Measurements from ENCODE around the gene KLHL11. TPM values are rescaled to one million over a fixed set of nuclear protein-coding genes. Genes with fewer than 3 reads are reported as not detected.

Gene KLHL11
- total and polyA plus RNA-seq, 2 of the 8 experiments (the other 6 are each of a cell fraction or from before 2014, with no cell fraction given) = 4.2 to 13.7 TPM

- peaks cover 16% of the 10 kb centered on the region for H3K79me1 ChIP-seq (ENCODE audit: low read depth, low read length)
- 2% methylated on average over 24 of the region's 35 CpGs; no CpG with 5 or more reads in 1 of the 2 experiments for WGBS, 2 experiments (ENCODE audit: extremely low coverage in 1 of 2, insufficient coverage in 1 of 2, insufficient read length in 1 of 2, insufficient replicate concordance in 2 of 2, low coverage in 1 of 2, low lambda C conversion rate in 2 of 2, missing lambda C conversion rate in 1 of 2)
- ChIA-PET POLR2A (ENCODE audit: partially characterized antibody) (interaction anchor here (0.7 to 4.2 kb wide), 16 partner anchors 9 to 122 kb away, joined by 4 to 40 read pairs (median 8); partner anchors contain the start of genes ACLY, HAP1 and JUP), CTCF (ENCODE audit: partially characterized antibody) (interaction anchor here (0.6 to 4.8 kb wide), 16 partner anchors 9 to 1296 kb away, joined by 3 to 46 read pairs (median 7); partner anchors contain the start of gene JUP)
- no peak within 1 kb of the TSS for H3K23ac ChIP-seq (ENCODE audit: insufficient read length)
- peak within 1 kb of the TSS; percentile 98 for H3K4ac ChIP-seq (replicated peaks; ENCODE audit: insufficient read length, low read depth, low read length)
- peak within 1 kb of the TSS; percentile 99; the same call in 1 of the 2 replicates for H2BK12ac ChIP-seq (ENCODE audit: low read depth, low read length)
- H3K9ac ChIP-seq (replicated peaks in 1 of 4; ENCODE audit: extremely low read depth in 1 of 4, low read depth in 3 of 4, low read length in 3 of 4) = peak within 1 kb of the TSS; percentile 41 to 66 (median 50)
- H2BK120ac ChIP-seq (replicated peaks; ENCODE audit: low read depth, low read length) = peak within 1 kb of the TSS; percentile 76
- H4K20me1 ChIP-seq (replicated peaks in 1 of 2; ENCODE audit: control insufficient read depth in 1 of 2, insufficient read depth in 2 of 2, low read length in 2 of 2) = peaks cover 0 to 14% of the 10 kb centered on the region in 2 experiments
- H4K5ac ChIP-seq (ENCODE audit: insufficient read length, low read depth, low read length) = peak within 1 kb of the TSS; percentile 94
- 0 out of 2 replicates have a peak within 1 kb of the TSS, but pooled peaks have one; percentile 47 for H2AK5ac ChIP-seq (ENCODE audit: low read depth, low read length)
- peak within 1 kb of the TSS; percentile 98 for H4K91ac ChIP-seq (replicated peaks; ENCODE audit: insufficient read length, low read length)
- peaks cover 21% of the 10 kb centered on the region for H3K23me2 ChIP-seq (ENCODE audit: low read depth, low read length)
- H3K4me3 ChIP-seq (ENCODE audit: extremely low read depth in 1 of 4, insufficient read depth in 2 of 4, low read depth in 3 of 4, low read length in 4 of 4) = peak within 1 kb of the TSS; percentile 70 to 94 (median 81)
- peak within 1 kb of the TSS; percentile 94 to 95 for H3K4me2 ChIP-seq (ENCODE audit: insufficient read depth in 1 of 2, low read depth in 2 of 2, low read length in 2 of 2)
- H3K27ac ChIP-seq (ENCODE audit: low read depth, low read length) = no peak within 1 kb of the TSS
- peaks cover 0 to 4% of the 10 kb centered on the region in 2 experiments; a peak in 1 of 4 replicates for H3K9me3 ChIP-seq (ENCODE audit: insufficient read depth in 2 of 2, low read depth in 1 of 2, low read length in 1 of 2)
- H2BK20ac ChIP-seq (ENCODE audit: low read length) = peak within 1 kb of the TSS; percentile 86; the same call in 1 of the 2 replicates
- H3K36me3 ChIP-seq (ENCODE audit: control insufficient read depth in 2 of 4, insufficient read depth in 4 of 4, low read length in 3 of 4) = no peaks in the 10 kb centered on the region; a peak in 1 of 8 replicates
- peaks cover 0 to 35% of the 10 kb centered on the region in 2 experiments; a peak in 2 of 4 replicates for H3K79me2 ChIP-seq (ENCODE audit: control insufficient read depth in 1 of 2, insufficient read depth in 2 of 2, low read length in 2 of 2)
- H3K56ac ChIP-seq (replicated peaks; ENCODE audit: insufficient read length, low read depth, low read length) = peak within 1 kb of the TSS; percentile 36
- peak within 1 kb of the TSS; percentile 91; the same call in 1 of the 2 replicates for H2BK5ac ChIP-seq (ENCODE audit: low read depth, low read length)
- FAIRE-seq (no peak), DNase-seq (ENCODE audit: low read depth in 1 of 2, low spot score in 2 of 2) (peak; percentile 80 to 91)
- H2AFZ ChIP-seq (ENCODE audit: low read length) = peak within 1 kb of the TSS; percentile 82; the same call in 1 of the 2 replicates
- peaks cover 0 to 23% (median 7%) of the 10 kb centered on the region in 4 experiments; a peak in 6 of 7 replicates for H3K4me1 ChIP-seq (replicated peaks in 1 of 4; ENCODE audit: control insufficient read depth in 3 of 4, insufficient read depth in 4 of 4, low read length in 3 of 4)
- H4K8ac ChIP-seq (ENCODE audit: extremely low read depth, insufficient read depth, low read length) = no peak within 1 kb of the TSS; the same call in 1 of the 2 replicates
- H3K18ac ChIP-seq (ENCODE audit: extremely low read depth, low read length) = peak within 1 kb of the TSS; percentile 99
- H2BK15ac ChIP-seq (ENCODE audit: low read length) = peak within 1 kb of the TSS; percentile 100
- H3K27me3 ChIP-seq (replicated peaks in 1 of 4; ENCODE audit: control insufficient read depth in 3 of 4, extremely low read depth in 1 of 4, insufficient read depth in 3 of 4, low read length in 3 of 4) = peaks cover 0 to 6% (median 3%) of the 10 kb centered on the region in 4 experiments; a peak in 4 of 7 replicates
- peak within 1 kb of the TSS; percentile 37 for H3K14ac ChIP-seq (ENCODE audit: insufficient read length)
- TF ChIP-seq SP2 (IDR thresholded peaks at IDR 0.05; ENCODE audit: low read length) (no peak), TEAD4 (IDR thresholded peaks at IDR 0.05; ENCODE audit: low read depth, low read length) (no peak), RAD21 (IDR thresholded peaks at IDR 0.05 in 1 of 2, conservative IDR thresholded peaks at IDR 0.05 in 1 of 2; ENCODE audit: low read depth in 2 of 2, low read length in 2 of 2) (no peak), KDM4A (IDR thresholded peaks at IDR 0.05; ENCODE audit: low read depth, low read length, severe bottlenecking) (peak; percentile 59), GTF2F1 (IDR thresholded peaks at IDR 0.05; ENCODE audit: borderline replicate concordance, low read depth, low read length) (no peak), EZH2 (IDR thresholded peaks at IDR 0.05; ENCODE audit: low read depth, low read length, severe bottlenecking) (no peak)
- TF ChIP-seq, protein P1, sequence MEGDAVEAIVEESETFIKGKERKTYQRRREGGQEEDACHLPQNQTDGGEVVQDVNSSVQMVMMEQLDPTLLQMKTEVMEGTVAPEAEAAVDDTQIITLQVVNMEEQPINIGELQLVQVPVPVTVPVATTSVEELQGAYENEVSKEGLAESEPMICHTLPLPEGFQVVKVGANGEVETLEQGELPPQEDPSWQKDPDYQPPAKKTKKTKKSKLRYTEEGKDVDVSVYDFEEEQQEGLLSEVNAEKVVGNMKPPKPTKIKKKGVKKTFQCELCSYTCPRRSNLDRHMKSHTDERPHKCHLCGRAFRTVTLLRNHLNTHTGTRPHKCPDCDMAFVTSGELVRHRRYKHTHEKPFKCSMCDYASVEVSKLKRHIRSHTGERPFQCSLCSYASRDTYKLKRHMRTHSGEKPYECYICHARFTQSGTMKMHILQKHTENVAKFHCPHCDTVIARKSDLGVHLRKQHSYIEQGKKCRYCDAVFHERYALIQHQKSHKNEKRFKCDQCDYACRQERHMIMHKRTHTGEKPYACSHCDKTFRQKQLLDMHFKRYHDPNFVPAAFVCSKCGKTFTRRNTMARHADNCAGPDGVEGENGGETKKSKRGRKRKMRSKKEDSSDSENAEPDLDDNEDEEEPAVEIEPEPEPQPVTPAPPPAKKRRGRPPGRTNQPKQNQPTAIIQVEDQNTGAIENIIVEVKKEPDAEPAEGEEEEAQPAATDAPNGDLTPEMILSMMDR (IDR thresholded peaks at IDR 0.05; ENCODE audit: control extremely low read depth in 1 of 3, insufficient read depth in 1 of 3, low read depth in 1 of 3, low read length in 3 of 3) = 0 out of 4 replicates have a peak, but pooled peaks of 1 of the 3 experiments have one; percentile 3
Observed at GRCh38 chr17:41812381-41813151, 52.7 kb downstream of the KLHL11 start, which contains the start of gene FKBP10. Gene FKBP10, plus strand, starts transcription at chr17:41813004. Its CDS starts 31 bp downstream, at chr17:41813035.

Measured in H1 (cell line).